Measurements from ENCODE around the gene HASPIN. TPM values are rescaled to one million over a fixed set of nuclear protein-coding genes. Genes with fewer than 3 reads are reported as not detected.
A peak's percentile ranks its signal among the peaks of the same experiment; 100 is the strongest.

The HASPIN gene
- polyA plus RNA-seq, 1 donor (not counting 4 experiments of a cell fraction or from before 2014, with no cell fraction given), result 3.5 TPM

DNA sequence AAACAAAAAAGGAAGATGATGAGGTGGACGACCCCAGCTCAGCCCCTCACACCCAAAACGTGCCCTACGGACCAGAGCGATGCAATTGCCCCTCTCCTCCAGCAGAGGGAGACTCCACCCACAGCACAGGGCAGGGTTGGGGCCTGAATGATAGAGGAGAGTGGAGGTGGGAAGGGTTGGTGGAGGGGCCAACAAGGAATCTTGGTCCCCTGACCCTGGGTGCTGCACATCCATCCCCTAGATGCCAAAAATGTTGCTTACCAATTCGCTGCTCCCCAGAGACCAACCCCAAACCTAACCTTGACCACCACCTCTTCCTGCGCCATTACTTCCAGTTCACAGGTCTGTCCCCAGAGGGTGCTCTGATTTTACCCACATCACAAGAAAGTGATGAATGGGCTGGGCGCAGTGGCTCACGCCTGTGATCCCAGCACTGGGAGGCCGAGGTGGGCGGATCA is 40.6 kb upstream of the HASPIN start:
- H3K79me2 ChIP-seq (ENCODE audit: control insufficient read depth, insufficient read depth, low read length), result no peaks in the 10 kb centered on the region
- peaks cover 15% of the 10 kb centered on the region for H3K27me3 ChIP-seq (ENCODE audit: control insufficient read depth, extremely low read depth, insufficient read depth, low read length)
- no peak overlapping the region for H3K4me3 ChIP-seq (ENCODE audit: control insufficient read depth in 2 of 3, extremely low read depth in 1 of 3, insufficient read depth in 2 of 3, low read depth in 1 of 3, low read length in 3 of 3)
- dilution Hi-C loops (cut with MboI; ENCODE audit: extremely low pct_ligation_motif_present, low sequenced_read_pairs), result no loop called here
- H4K20me1 ChIP-seq (ENCODE audit: control insufficient read depth, extremely low read depth, insufficient read depth, low read length), result no peaks in the 10 kb centered on the region
- H2AFZ ChIP-seq (ENCODE audit: control insufficient read depth, low read length), result no peak overlapping the region
- H3K4me2 ChIP-seq (ENCODE audit: control insufficient read depth, extremely low read depth, insufficient read depth, low read depth, low read length), result no peak overlapping the region
- H3K36me3 ChIP-seq (ENCODE audit: control insufficient read depth in 2 of 2, extremely low read depth in 1 of 2, insufficient read depth in 2 of 2, low read length in 2 of 2), result no peaks in the 10 kb centered on the region
- H3K9me1 ChIP-seq (ENCODE audit: control insufficient read depth, extremely low read depth, insufficient read depth, low read length), result no peaks in the 10 kb centered on the region
- no peaks in the 10 kb centered on the region for H3K4me1 ChIP-seq (ENCODE audit: control insufficient read depth, extremely low read depth, insufficient read depth, low read length)
- no peak overlapping the region for H3K9ac ChIP-seq (ENCODE audit: control insufficient read depth, extremely low read depth, insufficient read depth, low read length)
- FAIRE-seq (peak; percentile 71), DNase-seq (ENCODE audit: low read depth, low spot score) (no peak)
- no peak for TF ChIP-seq EZH2 (IDR thresholded peaks at IDR 0.05; ENCODE audit: low read length)
- peak; percentile 95 to 98 (median 96) for TF ChIP-seq CTCF (optimal IDR thresholded peaks at IDR 0.05 in 1 of 3, IDR thresholded peaks at IDR 0.05 in 1 of 3, conservative IDR thresholded peaks at IDR 0.05 in 1 of 3; ENCODE audit: extremely low read depth in 1 of 3, insufficient read depth in 2 of 3, low read length in 3 of 3)
- no peaks in the 10 kb centered on the region for H3K9me3 ChIP-seq (ENCODE audit: control insufficient read depth, low read depth, low read length)
- H3K27ac ChIP-seq (ENCODE audit: control insufficient read depth, insufficient read depth, low read length), result no peak overlapping the region

- no peak overlapping the region for H3K27ac ChIP-seq (ENCODE audit: control insufficient read depth, insufficient read depth, low read length)
- no peaks in the 10 kb centered on the region for H3K9me3 ChIP-seq (ENCODE audit: control insufficient read depth, low read depth, low read length)
- H3K4me3 ChIP-seq (ENCODE audit: control insufficient read depth in 2 of 3, extremely low read depth in 1 of 3, insufficient read depth in 2 of 3, low read depth in 1 of 3, low read length in 3 of 3), result no peak overlapping the region
- H3K9ac ChIP-seq (ENCODE audit: control insufficient read depth, extremely low read depth, insufficient read depth, low read length), result no peak overlapping the region
- no peaks in the 10 kb centered on the region for H3K36me3 ChIP-seq (ENCODE audit: control insufficient read depth in 2 of 2, extremely low read depth in 1 of 2, insufficient read depth in 2 of 2, low read length in 2 of 2)
- FAIRE-seq (no peak), DNase-seq (ENCODE audit: low read depth, low spot score) (no peak)
- H3K4me1 ChIP-seq (ENCODE audit: control insufficient read depth, extremely low read depth, insufficient read depth, low read length), result no peaks in the 10 kb centered on the region
- H3K9me1 ChIP-seq (ENCODE audit: control insufficient read depth, extremely low read depth, insufficient read depth, low read length), result no peaks in the 10 kb centered on the region
- H3K79me2 ChIP-seq (ENCODE audit: control insufficient read depth, insufficient read depth, low read length), result no peaks in the 10 kb centered on the region
- no peak overlapping the region for H2AFZ ChIP-seq (ENCODE audit: control insufficient read depth, low read length)
- no peak for TF ChIP-seq EZH2 (IDR thresholded peaks at IDR 0.05; ENCODE audit: low read length)
- no peak for TF ChIP-seq CTCF (optimal IDR thresholded peaks at IDR 0.05 in 1 of 3, IDR thresholded peaks at IDR 0.05 in 1 of 3, conservative IDR thresholded peaks at IDR 0.05 in 1 of 3; ENCODE audit: extremely low read depth in 1 of 3, insufficient read depth in 2 of 3, low read length in 3 of 3)
- dilution Hi-C loops (cut with MboI; ENCODE audit: extremely low pct_ligation_motif_present, low sequenced_read_pairs), result no loop called here
- H4K20me1 ChIP-seq (ENCODE audit: control insufficient read depth, extremely low read depth, insufficient read depth, low read length), result no peaks in the 10 kb centered on the region
- peaks cover 15% of the 10 kb centered on the region for H3K27me3 ChIP-seq (ENCODE audit: control insufficient read depth, extremely low read depth, insufficient read depth, low read length)
- H3K4me2 ChIP-seq (ENCODE audit: control insufficient read depth, extremely low read depth, insufficient read depth, low read depth, low read length), result peak overlapping the region; percentile 22
Observed at GRCh38 chr17:3685174-3685573, 38.5 kb upstream of the HASPIN start.
